HG02943 (cell line): ENCODE results near the gene PAX3.

Source experiments
- ATAC-seq: cut with Tn5 transposase; IDR thresholded peaks from one replicate; pipeline ENCODE4 v1.9.1; 2021; ENCODE audit warnings: mild to moderate bottlenecking, low read depth, moderate library complexity; ENCODE audit not compliant: unreplicated experiment

The PAX3 gene

GRCh38 chr2:222311319-222311977, 12.7 kb upstream of the PAX3 start:
- no peak for ATAC-seq

GRCh38 chr2:222310747-222311318, 12.0 kb upstream of the PAX3 start:
- no peak for ATAC-seq

- no peak for ATAC-seq
Measured at GRCh38 chr2:222309766-222310165, 11.0 kb upstream of the PAX3 start.

- no peak for ATAC-seq
Measured at GRCh38 chr2:222309361-222309760, 10.6 kb upstream of the PAX3 start.

- no peak for ATAC-seq
Measured at GRCh38 chr2:222307978-222308730, 9.4 kb upstream of the PAX3 start.

GRCh38 chr2:222307143-222307756, 8.5 kb upstream of the PAX3 start:
- ATAC-seq: no peak

GRCh38 chr2:222306393-222307142, 7.8 kb upstream of the PAX3 start:
- no peak for ATAC-seq

GRCh38 chr2:222305516-222306392, 7.0 kb upstream of the PAX3 start:
- no peak for ATAC-seq

GRCh38 chr2:222304737-222305515, 6.1 kb upstream of the PAX3 start:
- no peak for ATAC-seq

GRCh38 chr2:222303828-222304736, 5.3 kb upstream of the PAX3 start:
- ATAC-seq: no peak

GRCh38 chr2:222303045-222303827, 4.4 kb upstream of the PAX3 start:
- no peak for ATAC-seq

GRCh38 chr2:222302178-222303018, 3.6 kb upstream of the PAX3 start:
- ATAC-seq: no peak

- no peak for ATAC-seq
Measured at GRCh38 chr2:222301796-222302118, 3.0 kb upstream of the PAX3 start.

GRCh38 chr2:222301053-222301795, 2.4 kb upstream of the PAX3 start:
- ATAC-seq: no peak

- no peak for ATAC-seq
Measured at GRCh38 chr2:222300726-222301052, 1.9 kb upstream of the PAX3 start.
